Measurements from ENCODE around the gene JHY. TPM values are rescaled to one million over a fixed set of nuclear protein-coding genes. Genes with fewer than 3 reads are reported as not detected.
A peak's percentile ranks its signal among the peaks of the same experiment; 100 is the strongest.
"Not testable (repeated sequence)": the region's sequence is repeated elsewhere in the genome, so short reads cannot be mapped to it uniquely, and the experiment has no call there.

JHY gene
- total and polyA plus RNA-seq, 9 donors = 1.5 to 3.3 (median 2.0) TPM

DNA sequence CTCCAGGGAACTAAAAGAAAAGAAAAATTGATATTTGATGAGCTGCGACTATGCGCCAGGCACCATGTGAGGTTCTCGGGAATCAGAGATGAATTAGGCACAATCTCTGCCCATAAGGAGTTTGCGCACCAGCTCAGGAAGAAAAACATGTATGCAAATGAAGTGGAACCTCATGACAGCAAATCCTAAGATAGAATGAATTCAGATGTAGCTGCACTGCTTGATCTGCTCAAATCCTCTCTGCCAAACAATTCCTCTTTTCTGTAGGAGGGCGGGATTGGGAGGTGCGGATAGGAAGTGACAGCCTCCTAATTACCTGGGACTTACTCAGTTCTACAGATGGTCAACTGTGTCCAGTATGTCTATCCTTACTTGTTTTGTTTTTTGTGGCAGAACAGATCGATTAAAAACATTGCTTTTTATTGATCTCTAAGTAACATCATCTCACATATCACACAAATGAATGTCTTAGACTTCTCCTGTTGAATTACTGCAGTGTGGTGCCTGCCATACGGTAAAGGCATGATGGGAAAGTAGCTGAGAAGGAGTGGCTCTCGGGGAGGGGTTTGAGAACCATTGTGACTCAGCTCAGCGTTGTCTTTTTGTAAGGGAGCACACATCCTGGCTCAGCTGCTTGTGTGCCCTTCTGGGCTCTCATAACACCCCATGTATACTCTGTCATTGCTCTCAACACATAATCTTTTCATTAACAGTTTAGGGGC, 30.3 kb upstream of the JHY start:
- Histone ChIP-seq H3K4me3 (ENCODE audit: low read length) (no peak overlapping the region), H3K36me3 (ENCODE audit: control insufficient read depth, insufficient read depth, low read length) (no peaks in the 10 kb centered on the region), H3K27ac (ENCODE audit: low read length) (no peak overlapping the region), H3K9me3 (replicated peaks; ENCODE audit: control insufficient read depth, low read depth, low read length) (no peaks in the 10 kb centered on the region), H3K4me1 (ENCODE audit: control insufficient read depth, insufficient read depth, low read length) (peaks cover 4% of the 10 kb centered on the region), H3K27me3 (ENCODE audit: control insufficient read depth, insufficient read depth, low read length) (no peaks in the 10 kb centered on the region)
- no peak for DNase-seq
- 76% methylated on average over 7 of the region's 10 CpGs for WGBS (ENCODE audit: insufficient coverage)

DNA sequence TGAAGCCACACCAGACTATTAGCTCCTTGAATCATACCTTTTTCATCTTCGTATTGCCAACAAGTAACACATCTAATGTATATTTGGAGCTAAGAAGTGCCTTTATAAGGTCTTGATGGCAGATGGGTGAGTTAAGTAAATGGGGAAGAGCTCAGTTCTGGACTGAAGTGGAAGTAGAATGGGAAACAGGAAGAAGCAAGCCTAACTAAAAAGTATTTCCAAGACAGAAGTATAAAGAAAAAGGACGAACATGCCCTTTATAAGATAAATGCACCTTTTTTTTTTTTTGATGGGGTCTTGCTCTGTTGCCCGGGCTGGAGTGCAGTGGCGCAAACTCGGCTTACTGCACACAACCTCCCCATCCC, 29.8 kb upstream of the JHY start:
- H3K4me1 ChIP-seq (ENCODE audit: control insufficient read depth, insufficient read depth, low read length) = peaks cover 4% of the 10 kb centered on the region
- WGBS (ENCODE audit: insufficient coverage) = no CpG with 5 or more reads among the region's 5 CpGs
- no peaks in the 10 kb centered on the region for H3K9me3 ChIP-seq (replicated peaks; ENCODE audit: control insufficient read depth, low read depth, low read length)
- H3K36me3 ChIP-seq (ENCODE audit: control insufficient read depth, insufficient read depth, low read length) = no peaks in the 10 kb centered on the region
- H3K27me3 ChIP-seq (ENCODE audit: control insufficient read depth, insufficient read depth, low read length) = no peaks in the 10 kb centered on the region
- H3K27ac ChIP-seq (ENCODE audit: low read length) = no peak overlapping the region
- no peak overlapping the region for H3K4me3 ChIP-seq (ENCODE audit: low read length)
- no peak for DNase-seq

- no peaks in the 10 kb centered on the region for H3K27me3 ChIP-seq (ENCODE audit: control insufficient read depth, insufficient read depth, low read length)
Observed at GRCh38 chr11:122853261-122853660, 29.3 kb upstream of the JHY start.

GRCh38 chr11:122853971-122854446, 28.6 kb upstream of the JHY start:
- Histone ChIP-seq H3K27me3 (ENCODE audit: control insufficient read depth, insufficient read depth, low read length) (peaks cover 2% of the 10 kb centered on the region), H3K36me3 (ENCODE audit: control insufficient read depth, insufficient read depth, low read length) (no peaks in the 10 kb centered on the region), H3K4me3 (ENCODE audit: low read length) (no peak overlapping the region), H3K9me3 (replicated peaks; ENCODE audit: control insufficient read depth, low read depth, low read length) (no peaks in the 10 kb centered on the region), H3K27ac (ENCODE audit: low read length) (no peak overlapping the region), H3K4me1 (ENCODE audit: control insufficient read depth, insufficient read depth, low read length) (peaks cover 4% of the 10 kb centered on the region)
- peak; percentile 92 for DNase-seq
- WGBS (ENCODE audit: insufficient coverage) = no CpG with 5 or more reads among the region's 3 CpGs

More at GRCh38 chr11:122853261-122853660, 29.3 kb upstream of the JHY start:
- Histone ChIP-seq H3K4me3 (ENCODE audit: low read length) (no peak overlapping the region), H3K27ac (ENCODE audit: low read length) (no peak overlapping the region), H3K9me3 (replicated peaks; ENCODE audit: control insufficient read depth, low read depth, low read length) (no peaks in the 10 kb centered on the region), H3K4me1 (ENCODE audit: control insufficient read depth, insufficient read depth, low read length) (peaks cover 4% of the 10 kb centered on the region), H3K36me3 (ENCODE audit: control insufficient read depth, insufficient read depth, low read length) (no peaks in the 10 kb centered on the region)
- DNase-seq = no peak
- WGBS (ENCODE audit: insufficient coverage) = no CpG with 5 or more reads among the region's 11 CpGs

DNA sequence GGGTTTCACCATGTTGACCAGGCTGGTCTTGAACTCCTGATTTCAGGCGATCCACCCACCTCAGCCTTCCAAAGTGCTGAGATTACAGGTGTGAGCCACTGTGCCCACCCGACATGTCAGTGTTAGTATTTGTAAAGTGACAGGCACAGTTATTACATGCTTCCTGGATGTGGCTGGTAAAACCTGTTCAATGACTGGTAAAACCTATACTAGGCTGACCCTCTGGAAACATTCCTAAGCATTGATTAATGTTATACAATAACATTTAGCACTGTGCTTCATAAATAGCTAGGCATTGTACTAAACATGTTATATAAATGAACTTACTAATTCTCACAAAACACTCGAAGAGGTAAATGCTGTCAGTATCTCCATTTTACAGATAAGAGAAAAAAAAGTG, 20.9 kb upstream of the JHY start:
- no peak for DNase-seq
- no peaks in the 10 kb centered on the region for H3K9me3 ChIP-seq (replicated peaks; ENCODE audit: control insufficient read depth, low read depth, low read length)
- H3K27me3 ChIP-seq (ENCODE audit: control insufficient read depth, insufficient read depth, low read length) = peaks cover 7% of the 10 kb centered on the region
- no peaks in the 10 kb centered on the region for H3K36me3 ChIP-seq (ENCODE audit: control insufficient read depth, insufficient read depth, low read length)
- no peaks in the 10 kb centered on the region for H3K4me1 ChIP-seq (ENCODE audit: control insufficient read depth, insufficient read depth, low read length)
- no CpG with 5 or more reads among the region's 3 CpGs for WGBS (ENCODE audit: insufficient coverage)
- H3K27ac ChIP-seq (ENCODE audit: low read length) = no peak overlapping the region
- no peak overlapping the region for H3K4me3 ChIP-seq (ENCODE audit: low read length)

GRCh38 chr11:122862091-122862490, 20.5 kb upstream of the JHY start:
- H3K4me3 ChIP-seq (ENCODE audit: low read length) = no peak overlapping the region
- H3K36me3 ChIP-seq (ENCODE audit: control insufficient read depth, insufficient read depth, low read length) = no peaks in the 10 kb centered on the region
- DNase-seq = no peak
- no peaks in the 10 kb centered on the region for H3K4me1 ChIP-seq (ENCODE audit: control insufficient read depth, insufficient read depth, low read length)
- no peaks in the 10 kb centered on the region for H3K9me3 ChIP-seq (replicated peaks; ENCODE audit: control insufficient read depth, low read depth, low read length)
- peaks cover 7% of the 10 kb centered on the region for H3K27me3 ChIP-seq (ENCODE audit: control insufficient read depth, insufficient read depth, low read length)
- WGBS (ENCODE audit: insufficient coverage) = no CpG with 5 or more reads among the region's 1 CpG
- H3K27ac ChIP-seq (ENCODE audit: low read length) = no peak overlapping the region

DNA sequence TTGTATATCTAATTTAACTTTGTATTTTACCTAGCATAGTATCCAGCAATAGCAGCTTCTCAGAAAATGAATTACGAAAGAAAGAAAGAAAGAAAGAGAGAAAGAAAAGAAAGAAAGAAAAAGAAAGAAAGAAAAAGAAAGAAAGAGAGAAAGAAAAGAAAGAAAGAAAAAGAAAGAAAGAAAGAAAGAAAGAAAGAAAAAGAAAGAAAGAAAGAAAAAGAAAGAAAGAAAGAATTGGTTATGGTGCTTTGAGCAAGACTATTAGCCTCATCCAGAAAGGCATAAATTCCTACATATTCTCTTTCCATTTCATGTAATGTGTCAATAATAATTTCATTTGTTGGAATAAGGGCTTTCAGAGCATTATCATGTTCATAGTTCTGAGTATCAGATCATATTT, 19.4 kb upstream of the JHY start:
- H3K4me1 ChIP-seq (ENCODE audit: control insufficient read depth, insufficient read depth, low read length); H3K4me3 ChIP-seq (ENCODE audit: low read length); H3K27me3 ChIP-seq (ENCODE audit: control insufficient read depth, insufficient read depth, low read length); H3K36me3 ChIP-seq (ENCODE audit: control insufficient read depth, insufficient read depth, low read length); H3K27ac ChIP-seq (ENCODE audit: low read length); H3K9me3 ChIP-seq (replicated peaks; ENCODE audit: control insufficient read depth, low read depth, low read length); DNase-seq: not testable (repeated sequence)
- no CpG with 5 or more reads among the region's 1 CpG for WGBS (ENCODE audit: insufficient coverage)

DNA sequence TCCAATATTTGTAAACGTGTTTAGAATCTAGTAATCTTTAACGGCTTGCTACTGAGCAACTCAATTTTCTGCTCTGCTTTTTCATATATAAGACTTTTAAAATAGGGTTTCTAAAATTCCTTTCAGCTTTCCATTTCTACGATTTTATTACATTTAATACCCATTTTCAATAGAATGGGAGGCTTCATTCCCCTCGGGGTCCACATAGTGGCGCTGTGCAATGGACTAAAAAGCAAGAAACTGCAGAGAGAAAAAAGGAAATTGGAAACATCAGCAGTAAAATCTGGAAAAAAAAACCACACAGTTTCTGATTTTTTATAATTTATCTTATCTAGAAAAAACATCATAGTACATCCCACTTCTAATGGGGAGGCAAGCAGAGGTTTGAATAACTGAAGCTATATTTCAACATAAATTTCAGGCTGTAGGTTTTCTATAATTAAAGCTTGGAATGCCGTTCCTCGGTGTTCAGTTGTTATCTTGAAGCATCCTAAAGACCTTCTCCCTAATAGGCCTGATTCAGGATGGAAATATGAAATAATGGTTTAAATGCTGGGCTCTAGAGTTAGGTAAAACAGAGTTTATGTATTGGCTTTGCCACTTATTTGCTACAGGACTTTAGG, 18.7 kb upstream of the JHY start:
- Histone ChIP-seq H3K9me3 (replicated peaks; ENCODE audit: control insufficient read depth, low read depth, low read length) (no peaks in the 10 kb centered on the region), H3K27me3 (ENCODE audit: control insufficient read depth, insufficient read depth, low read length) (peaks cover 5% of the 10 kb centered on the region), H3K36me3 (ENCODE audit: control insufficient read depth, insufficient read depth, low read length) (no peaks in the 10 kb centered on the region), H3K4me1 (ENCODE audit: control insufficient read depth, insufficient read depth, low read length) (no peaks in the 10 kb centered on the region), H3K4me3 (ENCODE audit: low read length) (no peak overlapping the region), H3K27ac (ENCODE audit: low read length) (no peak overlapping the region)
- whole genome bisulfite sequencing (ENCODE audit: insufficient coverage) = no CpG with 5 or more reads among the region's 7 CpGs
- peak; percentile 72 for DNase-seq

DNA sequence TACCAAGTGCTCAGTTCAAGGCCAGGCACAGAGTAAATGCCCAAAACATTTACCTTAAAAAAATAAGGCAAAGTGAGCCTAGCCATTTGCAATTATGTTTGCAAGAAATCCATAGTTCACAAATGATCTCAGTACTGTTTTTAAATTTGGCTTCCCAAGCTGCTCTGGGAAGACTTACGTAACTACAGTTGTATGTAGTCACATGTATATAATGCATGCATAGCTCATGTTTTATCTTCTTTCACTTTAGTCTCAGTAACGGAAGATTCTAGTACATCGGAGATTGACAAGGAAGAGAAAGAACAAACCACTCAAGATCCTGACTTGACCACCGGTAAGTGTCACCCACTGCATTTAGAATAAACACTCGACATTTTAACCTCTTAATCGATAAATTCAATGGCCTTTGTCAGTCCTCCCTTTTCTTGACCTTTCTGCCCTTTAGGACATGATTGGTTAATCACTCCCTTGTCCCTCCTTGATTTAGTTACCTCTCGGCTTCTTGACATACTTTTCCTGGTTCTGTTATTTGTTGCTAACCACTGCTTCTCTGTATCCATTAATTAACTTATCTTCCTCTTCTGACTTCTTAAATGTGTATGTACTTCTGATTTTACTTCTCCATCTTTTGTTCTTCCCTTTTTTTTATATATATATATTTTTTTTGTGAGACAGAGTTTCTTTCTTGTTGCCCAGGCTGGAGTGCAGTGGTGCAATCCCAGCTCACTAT, 18.0 kb upstream of the JHY start:
- Histone ChIP-seq H3K27ac (ENCODE audit: low read length) (no peak overlapping the region), H3K27me3 (ENCODE audit: control insufficient read depth, insufficient read depth, low read length) (peaks cover 5% of the 10 kb centered on the region), H3K4me1 (ENCODE audit: control insufficient read depth, insufficient read depth, low read length) (no peaks in the 10 kb centered on the region), H3K9me3 (replicated peaks; ENCODE audit: control insufficient read depth, low read depth, low read length) (no peaks in the 10 kb centered on the region), H3K4me3 (ENCODE audit: low read length) (no peak overlapping the region), H3K36me3 (ENCODE audit: control insufficient read depth, insufficient read depth, low read length) (no peaks in the 10 kb centered on the region)
- 69% methylated on average over 2 of the region's 7 CpGs for WGBS (ENCODE audit: insufficient coverage)
- peak; percentile 23 for DNase-seq

GRCh38 chr11:122869622-122870021, 12.9 kb upstream of the JHY start:
- no peak overlapping the region for H3K27ac ChIP-seq (ENCODE audit: low read length)
- DNase-seq = no peak
- no peaks in the 10 kb centered on the region for H3K4me1 ChIP-seq (ENCODE audit: control insufficient read depth, insufficient read depth, low read length)
- H3K27me3 ChIP-seq (ENCODE audit: control insufficient read depth, insufficient read depth, low read length) = no peaks in the 10 kb centered on the region
- H3K4me3 ChIP-seq (ENCODE audit: low read length) = no peak overlapping the region
- H3K36me3 ChIP-seq (ENCODE audit: control insufficient read depth, insufficient read depth, low read length) = no peaks in the 10 kb centered on the region
- H3K9me3 ChIP-seq (replicated peaks; ENCODE audit: control insufficient read depth, low read depth, low read length) = no peaks in the 10 kb centered on the region
- WGBS (ENCODE audit: insufficient coverage) = 80% methylated on average over 1 of the region's 6 CpGs
